Ovary (tissue), 9 donors: Measurements from ENCODE around the gene MCM3AP. TPM values are rescaled to one million over a fixed set of nuclear protein-coding genes. Genes with fewer than 3 reads are reported as not detected.

Source experiments
- DNase-seq, 5 donors: peaks; one replicate each; pipeline ENCODE4 v3.0.0-alpha.2; 2019 to 2020
- H3K27ac ChIP-seq, 2 donors: fragments of 200-600 bp; one replicate each; pipeline versions ENCODE4 v1.5.1 to v1.8.0; 2019 to 2022
- H3K27me3 ChIP-seq: fragments of 200-600 bp; one replicate; pipeline ENCODE4 v1.8.0; 2022
- H3K36me3 ChIP-seq: fragments of 200-600 bp; sonication (generic); one replicate; pipeline ENCODE4 v1.5.1; 2019
- H3K4me1 ChIP-seq: one replicate; pipeline ENCODE4 v1.8.1; 2013; ENCODE audit warnings: mild to moderate bottlenecking, moderate library complexity; ENCODE audit not compliant: insufficient read depth
- H3K4me3 ChIP-seq: fragments of 200-600 bp; sonication (generic); one replicate; pipeline ENCODE4 v1.5.1; 2017
- H3K9me3 ChIP-seq, 2 donors: fragments of 200-600 bp in 1 of 2; sonication (generic) in 1 of 2; one replicate each; pipeline versions ENCODE4 v1.5.1 to v1.8.1; 2013 to 2019; ENCODE audit warnings: mild to moderate bottlenecking in 1 of 2, moderate library complexity in 1 of 2
- EP300 ChIP-seq: sonication (generic); formaldehyde crosslinking; IDR thresholded peaks from one replicate; pipeline ENCODE4 v1.6.1; 2017; ENCODE audit warnings: antibody characterized with exemption
- POLR2A ChIP-seq: fragments of 450-650 bp; IDR thresholded peaks from one replicate; pipeline ENCODE4 v1.6.1; 2017; ENCODE audit warnings: antibody characterized with exemption, mild to moderate bottlenecking, moderate library complexity
- WGBS, 3 donors: extraction: QIAGEN DNeasy Blood & Tissue Kit in 1 of 3; methylation state at CpG; one replicate each; pipeline versions ENCODE4 v1.1.5 to v1.1.7; 2013 to 2017; 5-methylcytosine and 5-hydroxymethylcytosine counted together
- intact Hi-C, 4 donors: fragments of 100-400 bp; cut with DNase I; formaldehyde crosslinking; loops; one replicate each; pipeline versions ENCODE4 v1.11.0 to v1.15.1; 2022 to 2023
- polyA plus RNA-seq, 2 donors: library from polyadenylated mRNA; stranded (reverse); fragments of 200-250 nt in 1 of 2; fragments of 350-450 nt in 1 of 2; fragmentation: Illumina TruSeq in 1 of 2; extraction: RNeasy Lipid Tissue Mini Kit (QIAGEN cat#74804) in 1 of 2; gene quantifications; one replicate each; pipeline ENCODE4 v1.2.3, GENCODE V29; 2013 to 2014
- total RNA-seq, 7 donors: library from RNA; depleted of rRNA in 2 of 7; stranded (reverse); fragments of >200 nt in 2 of 7; fragmentation: NEBNext Ultra II Directional in 3 of 7; extraction: Animal tissue kit (Norgen Biotek cat#: 25700) in 3 of 7; gene quantifications; one replicate each; pipeline versions ENCODE4 v1.1.0 to v1.2.4, GENCODE V29; 2016 to 2023
- TF ChIP-seq, protein P1 (sequence below), 3 donors: fragments of 450-650 bp in 2 of 3; fragments of 200-600 bp in 1 of 3; IDR thresholded peaks; one replicate each; pipeline versions ENCODE4 v1.5.1 to v1.8.0; 2016 to 2022; ENCODE audit warnings: antibody characterized with exemption in 3 of 3, mild to moderate bottlenecking in 1 of 3
- donor health status: DM: no; HTN: no; CAD: no; lungs with moderate emphysema.
- donor health status: DM: no; HTN: no; CAD: no.
- donor health status: Bipolar disorder and iron deficiency.
- donor health status: DM: yes; HTN: yes; CAD: no.
- donor health status: DM: no; HTN: no; CAD: no.
- donor health status: DM: yes; HTN: yes; CAD: no.

Gene MCM3AP
- total and polyA plus RNA-seq, 9 donors, result 35.9 to 89.3 (median 70.3) TPM

DNA sequence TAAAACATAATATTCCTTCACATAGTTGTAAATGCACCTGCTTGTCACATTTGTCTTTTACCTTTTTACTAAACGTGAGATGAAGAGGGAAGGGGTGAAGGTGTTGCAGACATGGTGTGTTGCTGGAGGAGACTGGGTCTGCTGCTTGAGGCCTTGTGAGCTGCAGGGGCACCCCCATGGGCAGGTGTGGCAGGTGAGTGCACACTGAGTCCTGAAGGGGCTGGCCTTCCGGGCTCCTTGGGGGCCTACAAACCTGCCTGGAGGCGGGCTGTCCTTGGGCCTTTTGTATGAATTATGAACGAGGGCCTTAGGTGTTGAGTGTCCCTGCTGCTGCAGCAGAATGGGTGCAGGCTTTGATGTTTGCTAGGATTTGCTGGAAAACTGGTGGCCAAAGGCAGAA is 42.3 kb upstream of the MCM3AP start:
- WGBS, 3 donors, result 87 to 93% (median 91%) methylated on average over 4 of the region's 4 CpGs
- intact Hi-C loops, result no loop called here

DNA sequence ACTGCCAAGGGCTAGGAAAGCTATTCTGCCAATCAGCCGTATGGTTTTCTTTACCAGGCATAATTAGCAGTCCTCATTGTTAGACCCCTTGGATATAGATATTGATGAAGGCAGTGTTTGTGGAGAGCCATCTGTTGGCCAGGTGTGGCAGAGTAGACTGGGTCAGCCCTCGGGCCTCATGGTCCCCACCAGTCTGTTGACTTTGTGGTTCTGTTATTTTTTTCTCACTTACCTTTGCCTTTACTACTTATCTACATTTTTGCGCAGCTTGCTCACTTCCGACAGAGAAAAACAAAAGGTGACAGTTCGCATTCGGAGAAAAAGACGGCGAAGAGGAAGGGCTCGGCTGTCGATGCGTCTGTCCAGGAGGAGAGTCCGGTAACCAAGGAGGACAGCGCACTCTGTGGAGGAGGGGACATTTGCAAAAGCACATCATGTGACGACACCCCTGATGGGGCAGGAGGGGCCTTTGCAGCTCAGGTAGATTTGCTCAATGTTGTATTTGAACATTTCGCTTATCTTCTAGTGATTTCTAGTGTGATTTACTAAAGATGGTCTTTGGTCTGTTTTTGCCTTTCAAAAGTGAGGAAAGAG is 40.8 kb upstream of the MCM3AP start:
- H3K27me3 ChIP-seq, result no peaks in the 10 kb centered on the region
- TF ChIP-seq EP300 (no peak), POLR2A (no peak)
- TF ChIP-seq, protein P1, sequence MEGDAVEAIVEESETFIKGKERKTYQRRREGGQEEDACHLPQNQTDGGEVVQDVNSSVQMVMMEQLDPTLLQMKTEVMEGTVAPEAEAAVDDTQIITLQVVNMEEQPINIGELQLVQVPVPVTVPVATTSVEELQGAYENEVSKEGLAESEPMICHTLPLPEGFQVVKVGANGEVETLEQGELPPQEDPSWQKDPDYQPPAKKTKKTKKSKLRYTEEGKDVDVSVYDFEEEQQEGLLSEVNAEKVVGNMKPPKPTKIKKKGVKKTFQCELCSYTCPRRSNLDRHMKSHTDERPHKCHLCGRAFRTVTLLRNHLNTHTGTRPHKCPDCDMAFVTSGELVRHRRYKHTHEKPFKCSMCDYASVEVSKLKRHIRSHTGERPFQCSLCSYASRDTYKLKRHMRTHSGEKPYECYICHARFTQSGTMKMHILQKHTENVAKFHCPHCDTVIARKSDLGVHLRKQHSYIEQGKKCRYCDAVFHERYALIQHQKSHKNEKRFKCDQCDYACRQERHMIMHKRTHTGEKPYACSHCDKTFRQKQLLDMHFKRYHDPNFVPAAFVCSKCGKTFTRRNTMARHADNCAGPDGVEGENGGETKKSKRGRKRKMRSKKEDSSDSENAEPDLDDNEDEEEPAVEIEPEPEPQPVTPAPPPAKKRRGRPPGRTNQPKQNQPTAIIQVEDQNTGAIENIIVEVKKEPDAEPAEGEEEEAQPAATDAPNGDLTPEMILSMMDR (IDR thresholded peaks at IDR 0.05), result no peak
- 95 to 96% (median 95%) methylated on average over 15 of the region's 15 CpGs for WGBS, 3 donors
- no peak overlapping the region for H3K4me3 ChIP-seq
- no peak for DNase-seq
- H3K4me1 ChIP-seq, result peaks cover 11% of the 10 kb centered on the region
- H3K36me3 ChIP-seq, result no peaks in the 10 kb centered on the region
- H3K27ac ChIP-seq, result no peak overlapping the region
- H3K9me3 ChIP-seq, result no peaks in the 10 kb centered on the region
- intact Hi-C loops, result no loop called here

More for the DNA sequence above, 42.3 kb upstream of the MCM3AP start:
- no peak for DNase-seq
- Histone ChIP-seq H3K27ac (no peak overlapping the region), H3K9me3 (no peaks in the 10 kb centered on the region), H3K4me1 (peaks cover 4% of the 10 kb centered on the region), H3K4me3 (no peak overlapping the region), H3K36me3 (no peaks in the 10 kb centered on the region), H3K27me3 (no peaks in the 10 kb centered on the region)
- TF ChIP-seq, protein P1 (IDR thresholded peaks at IDR 0.05), result no peak

DNA sequence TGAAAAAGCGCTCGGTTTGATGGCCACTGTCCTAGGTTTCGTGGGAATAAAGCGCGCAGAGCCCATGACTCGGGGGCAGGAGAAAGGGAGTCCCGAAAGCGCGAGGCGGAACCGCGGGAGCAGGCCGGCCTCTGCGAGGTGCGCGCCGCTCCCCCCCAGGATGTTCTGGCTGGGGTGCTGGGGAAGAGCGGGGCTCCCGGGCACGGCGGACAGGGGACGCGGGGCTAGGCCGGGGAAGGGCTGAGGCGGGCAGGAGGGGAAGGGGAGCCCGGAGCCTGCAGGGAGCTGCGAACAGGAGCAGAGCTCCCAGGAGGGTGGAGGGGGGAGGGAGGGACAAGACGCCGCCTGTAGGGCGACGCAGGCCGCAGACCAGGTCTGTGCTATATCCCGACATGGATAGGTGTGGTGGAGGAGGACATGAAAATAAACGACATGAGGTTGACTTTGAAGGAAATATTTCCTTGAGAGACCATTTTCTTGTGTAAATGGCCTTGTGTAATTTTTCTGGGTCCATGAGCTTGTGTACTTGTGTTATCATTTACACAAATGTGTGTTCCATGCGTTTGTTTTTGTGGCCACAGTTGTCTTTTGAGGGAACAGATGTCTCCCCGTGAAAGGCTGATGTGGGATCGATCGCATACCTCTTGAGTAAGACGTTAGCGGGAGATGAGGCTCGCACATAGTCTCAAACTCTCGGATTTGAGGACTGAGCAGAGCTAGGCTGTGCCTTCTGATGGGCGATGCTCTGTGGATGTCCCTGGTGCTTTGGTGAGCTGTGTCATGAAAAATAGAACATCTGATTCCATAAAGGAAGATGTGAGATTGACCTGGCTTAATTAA is 39.9 kb upstream of the MCM3AP start:
- intact Hi-C loops, result no loop called here
- Histone ChIP-seq H3K36me3 (no peaks in the 10 kb centered on the region), H3K4me3 (peak overlapping the region; percentile 83), H3K27me3 (no peaks in the 10 kb centered on the region), H3K4me1 (peaks cover 11% of the 10 kb centered on the region), H3K27ac (peak overlapping the region in 1 of 2 donors; percentile 78), H3K9me3 (no peaks in the 10 kb centered on the region)
- WGBS, 3 donors, result 11 to 14% (median 12%) methylated on average over 37 to 43 of the region's 43 CpGs
- TF ChIP-seq POLR2A, result no peak
- TF ChIP-seq EP300, result no peak
- peak; percentile 41 to 65 (median 56) for DNase-seq

DNA sequence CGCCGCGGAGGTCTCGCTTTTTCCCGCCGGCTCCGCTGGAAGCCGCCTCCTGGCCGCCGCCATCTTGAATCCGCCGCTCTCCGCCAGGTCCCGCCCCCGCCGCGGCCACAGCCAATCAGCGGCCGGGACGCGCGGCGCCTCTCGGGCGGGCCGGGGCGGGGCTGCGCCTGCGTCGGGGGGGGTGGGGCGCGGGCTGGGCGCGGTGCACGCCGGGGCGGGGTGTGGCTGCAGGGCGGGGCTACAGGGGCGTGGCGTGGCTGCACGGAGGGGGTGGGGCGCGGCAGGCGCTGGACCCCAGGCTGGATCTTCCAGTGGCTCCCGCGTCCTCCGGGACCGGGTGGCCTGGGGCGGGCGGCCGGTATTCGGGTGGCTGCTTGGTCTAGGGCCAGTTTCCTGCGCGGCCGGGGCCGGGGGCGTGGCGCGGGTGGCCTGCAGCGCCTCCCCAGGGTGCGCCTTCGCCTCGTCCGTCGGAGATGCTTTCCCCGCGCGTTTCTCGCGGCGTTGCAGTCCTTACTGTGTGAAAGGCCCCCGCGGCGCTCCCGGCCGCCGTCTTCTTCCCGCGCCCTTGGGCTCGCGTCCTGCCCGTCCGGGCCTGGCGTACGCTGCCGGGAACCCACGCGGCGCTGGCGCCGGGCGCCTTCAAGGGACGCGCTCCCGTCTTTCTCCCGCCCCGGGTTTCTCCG is 39.1 kb upstream of the MCM3AP start:
- 1% methylated on average over 17 to 98 of the region's 98 CpGs for WGBS, 3 donors
- intact Hi-C loops, result no loop called here
- no peaks in the 10 kb centered on the region for H3K27me3 ChIP-seq
- TF ChIP-seq EP300 (no peak), POLR2A (peak; percentile 6)
- TF ChIP-seq, protein P1 (IDR thresholded peaks at IDR 0.05), result peak in 1 of 3 donors; percentile 2
- peak overlapping the region; percentile 47 to 84 for H3K27ac ChIP-seq
- DNase-seq, result peak; percentile 85 to 93 (median 91)
- peak overlapping the region; percentile 83 for H3K4me3 ChIP-seq
- no peaks in the 10 kb centered on the region for H3K36me3 ChIP-seq
- H3K4me1 ChIP-seq, result peaks cover 11% of the 10 kb centered on the region
- no peaks in the 10 kb centered on the region for H3K9me3 ChIP-seq
